ENCODE measurements around the gene SCAPER. TPM values are rescaled to one million over a fixed set of nuclear protein-coding genes. Genes with fewer than 3 reads are reported as not detected.

The SCAPER gene
- total RNA-seq, 1 experiment from 2014 or later: 14.7 TPM

DNA sequence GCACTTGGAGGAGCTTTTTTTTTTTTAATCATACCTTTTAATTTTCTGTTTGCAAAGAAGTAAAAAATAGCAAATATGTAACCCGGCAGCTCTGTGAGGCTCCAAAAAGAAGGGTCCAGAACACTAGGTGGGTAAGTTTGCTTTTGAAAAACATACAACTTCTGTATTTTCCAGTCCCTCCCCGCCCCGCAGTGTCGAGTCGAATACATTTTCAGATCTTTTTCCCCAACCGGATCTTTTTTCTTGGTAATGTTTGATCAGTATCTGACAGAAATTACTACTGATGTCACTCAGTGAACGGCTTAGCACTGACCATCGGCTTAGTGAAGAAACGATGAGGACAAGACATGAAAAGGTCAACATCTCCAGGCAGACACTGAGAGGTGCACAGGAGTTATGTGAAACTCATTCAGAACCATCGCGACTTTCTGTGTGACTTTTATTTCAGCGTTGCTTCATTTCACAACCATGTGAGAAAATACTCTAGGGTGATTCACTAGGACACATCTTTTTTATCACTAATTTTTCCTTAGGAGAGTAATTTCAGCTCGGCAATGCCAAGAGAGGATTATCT is 557.6 kb downstream of the SCAPER start:
- H4K20me1 ChIP-seq (ENCODE audit: insufficient read depth): no peaks in the 10 kb centered on the region
- H3K4me3 ChIP-seq (replicated peaks in 1 of 2; ENCODE audit: low read depth in 1 of 2, low read length in 2 of 2): peak overlapping the region; percentile 52 to 62
- POLR2A ChIA-PET: interaction anchor here (6.6 kb wide), 1 partner anchor 11 kb away, joined by 39 read pairs; the partner anchor contains the start of gene ISL2
- CTCF ChIA-PET: interaction anchor here (0.6 kb wide), 1 partner anchor 17 kb away, joined by 3 read pairs; no protein-coding TSS in a partner anchor
- RAD21 ChIA-PET (ENCODE audit: low non-redundant PET in 1 of 2, low total read pairs in 2 of 2, uncharacterized antibody in 2 of 2, unreplicated experiment in 2 of 2): no interaction called here
- peaks cover 5 to 11% of the 10 kb centered on the region in 2 experiments; a peak in 2 of 4 replicates for H3K4me1 ChIP-seq (ENCODE audit: control insufficient read depth in 1 of 2, insufficient read depth in 2 of 2, low read length in 2 of 2)
- ATAC-seq: no peak
- no peaks in the 10 kb centered on the region for H3K79me2 ChIP-seq (ENCODE audit: insufficient read depth, low read length)
- no TSS peak for BruUV-seq (replicated peaks)
- intact Hi-C loops (cut with micrococcal nuclease): no loop called here
- no peaks in the 10 kb centered on the region for H3K9me2 ChIP-seq (ENCODE audit: insufficient read depth)
- H3K9me3 ChIP-seq (ENCODE audit: control insufficient read depth in 1 of 2, insufficient read depth in 1 of 2, low read depth in 1 of 2, low read length in 2 of 2): no peaks in the 10 kb centered on the region
- no peak for DNase-seq (ENCODE audit: low read depth, low spot score)
- peak overlapping the region; percentile 67 for H3K9ac ChIP-seq (ENCODE audit: low read length)
- no peak for TF ChIP-seq FOSL1 (IDR thresholded peaks at IDR 0.05; ENCODE audit: low read depth)
- TF ChIP-seq YY1 (IDR thresholded peaks at IDR 0.05; ENCODE audit: extremely low read depth, insufficient replicate concordance, low read depth, low read length): no peak
- no peak for TF ChIP-seq EZH2phosphoT487 (IDR thresholded peaks at IDR 0.05; ENCODE audit: borderline replicate concordance)
- no peak for TF ChIP-seq ZBTB33 (IDR thresholded peaks at IDR 0.05; ENCODE audit: extremely low read depth, insufficient replicate concordance, low read length)
- TF ChIP-seq SIN3A (IDR thresholded peaks at IDR 0.05; ENCODE audit: low read depth): no peak
- TF ChIP-seq SP1 (IDR thresholded peaks at IDR 0.05; ENCODE audit: low read depth): no peak
- no peak for TF ChIP-seq SRF (IDR thresholded peaks at IDR 0.05; ENCODE audit: low read depth)
- no peak for TF ChIP-seq ZFX (IDR thresholded peaks at IDR 0.05)
- no peak for TF ChIP-seq POLR2AphosphoS5 (IDR thresholded peaks at IDR 0.05; ENCODE audit: low read depth, low read length)
- TF ChIP-seq, protein P1, sequence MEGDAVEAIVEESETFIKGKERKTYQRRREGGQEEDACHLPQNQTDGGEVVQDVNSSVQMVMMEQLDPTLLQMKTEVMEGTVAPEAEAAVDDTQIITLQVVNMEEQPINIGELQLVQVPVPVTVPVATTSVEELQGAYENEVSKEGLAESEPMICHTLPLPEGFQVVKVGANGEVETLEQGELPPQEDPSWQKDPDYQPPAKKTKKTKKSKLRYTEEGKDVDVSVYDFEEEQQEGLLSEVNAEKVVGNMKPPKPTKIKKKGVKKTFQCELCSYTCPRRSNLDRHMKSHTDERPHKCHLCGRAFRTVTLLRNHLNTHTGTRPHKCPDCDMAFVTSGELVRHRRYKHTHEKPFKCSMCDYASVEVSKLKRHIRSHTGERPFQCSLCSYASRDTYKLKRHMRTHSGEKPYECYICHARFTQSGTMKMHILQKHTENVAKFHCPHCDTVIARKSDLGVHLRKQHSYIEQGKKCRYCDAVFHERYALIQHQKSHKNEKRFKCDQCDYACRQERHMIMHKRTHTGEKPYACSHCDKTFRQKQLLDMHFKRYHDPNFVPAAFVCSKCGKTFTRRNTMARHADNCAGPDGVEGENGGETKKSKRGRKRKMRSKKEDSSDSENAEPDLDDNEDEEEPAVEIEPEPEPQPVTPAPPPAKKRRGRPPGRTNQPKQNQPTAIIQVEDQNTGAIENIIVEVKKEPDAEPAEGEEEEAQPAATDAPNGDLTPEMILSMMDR (IDR thresholded peaks at IDR 0.05 in 2 of 3, conservative IDR thresholded peaks at IDR 0.05 in 1 of 3; ENCODE audit: borderline replicate concordance in 1 of 3, insufficient read depth in 1 of 3, low read depth in 2 of 3, low read length in 2 of 3): no peak
- TF ChIP-seq, protein P2, sequence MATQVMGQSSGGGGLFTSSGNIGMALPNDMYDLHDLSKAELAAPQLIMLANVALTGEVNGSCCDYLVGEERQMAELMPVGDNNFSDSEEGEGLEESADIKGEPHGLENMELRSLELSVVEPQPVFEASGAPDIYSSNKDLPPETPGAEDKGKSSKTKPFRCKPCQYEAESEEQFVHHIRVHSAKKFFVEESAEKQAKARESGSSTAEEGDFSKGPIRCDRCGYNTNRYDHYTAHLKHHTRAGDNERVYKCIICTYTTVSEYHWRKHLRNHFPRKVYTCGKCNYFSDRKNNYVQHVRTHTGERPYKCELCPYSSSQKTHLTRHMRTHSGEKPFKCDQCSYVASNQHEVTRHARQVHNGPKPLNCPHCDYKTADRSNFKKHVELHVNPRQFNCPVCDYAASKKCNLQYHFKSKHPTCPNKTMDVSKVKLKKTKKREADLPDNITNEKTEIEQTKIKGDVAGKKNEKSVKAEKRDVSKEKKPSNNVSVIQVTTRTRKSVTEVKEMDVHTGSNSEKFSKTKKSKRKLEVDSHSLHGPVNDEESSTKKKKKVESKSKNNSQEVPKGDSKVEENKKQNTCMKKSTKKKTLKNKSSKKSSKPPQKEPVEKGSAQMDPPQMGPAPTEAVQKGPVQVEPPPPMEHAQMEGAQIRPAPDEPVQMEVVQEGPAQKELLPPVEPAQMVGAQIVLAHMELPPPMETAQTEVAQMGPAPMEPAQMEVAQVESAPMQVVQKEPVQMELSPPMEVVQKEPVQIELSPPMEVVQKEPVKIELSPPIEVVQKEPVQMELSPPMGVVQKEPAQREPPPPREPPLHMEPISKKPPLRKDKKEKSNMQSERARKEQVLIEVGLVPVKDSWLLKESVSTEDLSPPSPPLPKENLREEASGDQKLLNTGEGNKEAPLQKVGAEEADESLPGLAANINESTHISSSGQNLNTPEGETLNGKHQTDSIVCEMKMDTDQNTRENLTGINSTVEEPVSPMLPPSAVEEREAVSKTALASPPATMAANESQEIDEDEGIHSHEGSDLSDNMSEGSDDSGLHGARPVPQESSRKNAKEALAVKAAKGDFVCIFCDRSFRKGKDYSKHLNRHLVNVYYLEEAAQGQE (IDR thresholded peaks at IDR 0.05; ENCODE audit: low read depth): no peak
- TF ChIP-seq EZH2 (IDR thresholded peaks at IDR 0.05): no peak
- no peak for TF ChIP-seq CBX3 (IDR thresholded peaks at IDR 0.05; ENCODE audit: low read depth)
- TF ChIP-seq, protein P3, sequence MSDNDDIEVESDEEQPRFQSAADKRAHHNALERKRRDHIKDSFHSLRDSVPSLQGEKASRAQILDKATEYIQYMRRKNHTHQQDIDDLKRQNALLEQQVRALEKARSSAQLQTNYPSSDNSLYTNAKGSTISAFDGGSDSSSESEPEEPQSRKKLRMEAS (IDR thresholded peaks at IDR 0.05): no peak; the same call in 1 of the 2 replicates
- no peak for TF ChIP-seq CEBPB (IDR thresholded peaks at IDR 0.05; ENCODE audit: low read depth)
- no peak for TF ChIP-seq RAD21 (IDR thresholded peaks at IDR 0.05; ENCODE audit: low read depth)
- TF ChIP-seq EGR1 (IDR thresholded peaks at IDR 0.05; ENCODE audit: low read depth): no peak
- no peaks in the 10 kb centered on the region for H3K36me3 ChIP-seq (ENCODE audit: control insufficient read depth in 1 of 2, insufficient read depth in 2 of 2, low read length in 2 of 2)
- peak overlapping the region; percentile 84 for H3K4me2 ChIP-seq (ENCODE audit: low read length)
- H3K27me3 ChIP-seq (ENCODE audit: insufficient read depth, low read length): no peaks in the 10 kb centered on the region
- no peak overlapping the region for H3K27ac ChIP-seq (ENCODE audit: low read depth, low read length)
- no peak overlapping the region for H2AFZ ChIP-seq (ENCODE audit: low read depth, low read length, poor library complexity, severe bottlenecking)

Data from HCT116 (cell line).